WTC11 (cell line): Measurements from ENCODE around the gene GUCY1B1. TPM values are rescaled to one million over a fixed set of nuclear protein-coding genes. Genes with fewer than 3 reads are reported as not detected.
A peak's percentile ranks its signal among the peaks of the same experiment; 100 is the strongest.

Experiments used
- ATAC-seq: fragments of 200-7000 bp; cut with Tn5 transposase; 2 replicates; pipeline ENCODE4 v1.10.0; 2021; ENCODE audit warnings: mild to moderate bottlenecking, moderate library complexity
- CTCF ChIA-PET: fragments of 300-600 bp; sonication (Branson Sonifier 250); formaldehyde crosslinking; loops from one replicate; lab custom pipeline; 2021; ENCODE audit warnings: antibody characterized with exemption; lab: Charles Lee
- POLR2A ChIA-PET: fragments of 350-600 bp; sonication (Branson Sonifier 250); formaldehyde crosslinking; loops from one replicate; lab custom pipeline; 2021; ENCODE audit warnings: antibody characterized with exemption; lab: Charles Lee
- DNase-seq: peaks from one replicate; pipeline ENCODE4 v3.0.0; 2021; ENCODE audit warnings: low spot score
- H3K27ac Mint-ChIP-seq: 2 replicates; pipeline ENCODE4 v1.8.0; 2021; ENCODE audit warnings: mixed read lengths
- H3K27me3 Mint-ChIP-seq: 2 replicates; pipeline ENCODE4 v1.8.0; 2021; ENCODE audit warnings: low read depth, mild to moderate bottlenecking, moderate library complexity, mixed read lengths
- H3K36me3 Mint-ChIP-seq: 2 replicates; pipeline ENCODE4 v1.8.0; 2021; ENCODE audit warnings: mixed read lengths
- H3K4me1 Mint-ChIP-seq: 2 replicates; pipeline ENCODE4 v1.8.0; 2022; ENCODE audit warnings: mixed read lengths
- H3K4me3 Mint-ChIP-seq: 2 replicates; pipeline ENCODE4 v1.8.0; 2021; ENCODE audit warnings: mild to moderate bottlenecking, moderate library complexity, mixed read lengths
- H3K9me3 Mint-ChIP-seq: 2 replicates; pipeline ENCODE4 v1.8.0; 2021; ENCODE audit warnings: mixed read lengths
- ATF2 ChIP-seq: sonication (generic); formaldehyde crosslinking; IDR thresholded peaks from 2 replicates; pipeline ENCODE4 v1.8.1; 2022; ENCODE audit warnings: low read depth, missing genetic modification reagents, borderline replicate concordance
- CREB1 ChIP-seq: sonication (generic); formaldehyde crosslinking; IDR thresholded peaks from 2 replicates; pipeline ENCODE4 v1.8.0; 2023; ENCODE audit warnings: mild to moderate bottlenecking, missing genetic modification reagents
- CTCF ChIP-seq: fragments of 200-600 bp; IDR thresholded peaks from 2 replicates; pipeline ENCODE4 v1.8.0; 2022; ENCODE audit warnings: antibody characterized with exemption
- E2F4 ChIP-seq: sonication (generic); formaldehyde crosslinking; IDR thresholded peaks from 2 replicates; pipeline ENCODE4 v1.8.1; 2022; ENCODE audit warnings: low read depth, mild to moderate bottlenecking, moderate library complexity, missing genetic modification reagents, borderline replicate concordance
- ELF4 ChIP-seq: sonication (generic); formaldehyde crosslinking; IDR thresholded peaks from 2 replicates; pipeline ENCODE4 v1.8.1; 2022; ENCODE audit warnings: low read depth, mild to moderate bottlenecking, moderate library complexity, missing genetic modification reagents
- HMGA2 ChIP-seq: fragments of 250-450 bp; sonication (Bioruptor Pico); IDR thresholded peaks from 2 replicates; pipeline ENCODE4 v1.4.0; 2021; ENCODE audit warnings: mild to moderate bottlenecking, moderate library complexity
- MYBL2 ChIP-seq: sonication (generic); formaldehyde crosslinking; IDR thresholded peaks from 2 replicates; pipeline ENCODE4 v1.8.1; 2023; ENCODE audit warnings: mild to moderate bottlenecking, moderate library complexity, missing genetic modification reagents
- PRRX2 ChIP-seq: fragments of 250-450 bp; sonication (Bioruptor Pico); IDR thresholded peaks from 2 replicates; pipeline ENCODE4 v1.8.0; 2021; ENCODE audit warnings: mild to moderate bottlenecking
- SMAD3 ChIP-seq: sonication (generic); formaldehyde crosslinking; IDR thresholded peaks from 2 replicates; pipeline ENCODE4 v1.8.0; 2022; ENCODE audit warnings: missing genetic modification reagents, mild to moderate bottlenecking, borderline replicate concordance
- SP1 ChIP-seq: sonication (generic); formaldehyde crosslinking; conservative IDR thresholded peaks from 2 replicates; pipeline ENCODE4 v1.8.1; 2022; ENCODE audit warnings: missing genetic modification reagents
- TP53 ChIP-seq: sonication (generic); formaldehyde crosslinking; IDR thresholded peaks from 2 replicates; pipeline ENCODE4 v1.8.1; 2023; ENCODE audit warnings: mild to moderate bottlenecking, missing genetic modification reagents
- ZNF138 ChIP-seq: sonication (generic); formaldehyde crosslinking; conservative IDR thresholded peaks from 2 replicates; pipeline ENCODE4 v1.8.1; 2022; ENCODE audit warnings: mild to moderate bottlenecking, moderate library complexity, missing genetic modification reagents
- ZNF263 ChIP-seq: sonication (generic); formaldehyde crosslinking; IDR thresholded peaks from 2 replicates; pipeline ENCODE4 v1.8.1; 2022; ENCODE audit warnings: low read depth, mild to moderate bottlenecking, moderate library complexity, missing genetic modification reagents
- ZNF671 ChIP-seq: fragments of 250-450 bp; sonication (Bioruptor Pico); IDR thresholded peaks from 2 replicates; pipeline ENCODE4 v1.8.0; 2021; ENCODE audit warnings: mild to moderate bottlenecking
- total RNA-seq: library from RNA; stranded (reverse); gene quantifications from 3 replicates; pipeline ENCODE4 v1.2.3, GENCODE V29; 2021
- TF ChIP-seq, protein P1 (sequence below): sonication (generic); formaldehyde crosslinking; IDR thresholded peaks from 2 replicates; pipeline ENCODE4 v1.8.0; 2023; ENCODE audit warnings: missing genetic modification reagents

The GUCY1B1 gene
- total RNA-seq, 1 experiment from 2014 or later, result 12.7 TPM

DNA sequence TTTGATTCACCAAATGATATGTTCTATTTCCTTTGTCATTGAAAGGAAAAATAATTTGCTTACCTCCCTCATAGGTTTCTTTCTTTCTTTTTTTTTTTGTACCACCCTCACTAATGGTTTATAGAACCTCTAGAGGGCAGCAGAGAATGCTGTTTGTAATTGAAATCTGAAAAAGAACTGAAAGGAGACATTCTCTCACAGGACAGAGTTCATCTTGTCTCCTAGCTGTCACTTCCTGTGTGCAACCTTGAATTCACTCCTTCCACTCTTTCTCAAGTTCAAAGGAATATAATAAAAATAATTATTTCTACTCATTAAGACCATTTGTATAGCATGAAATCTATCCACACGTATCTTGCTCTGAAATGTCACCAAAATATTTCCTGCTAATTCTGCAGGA is 51.0 kb downstream of the GUCY1B1 start:
- Mint-ChIP-seq H3K4me3 (no peak overlapping the region), H3K4me1 (peaks cover 4% of the 10 kb centered on the region; the same call in 1 of the 2 replicates), H3K27ac (no peak overlapping the region), H3K9me3 (no peaks in the 10 kb centered on the region), H3K36me3 (no peaks in the 10 kb centered on the region), H3K27me3 (no peaks in the 10 kb centered on the region)
- ATAC-seq (peak; percentile 80), DNase-seq (no peak)
- TF ChIP-seq CTCF (peak; percentile 31), CREB1 (CRISPR knock-in tag) (no peak)
- POLR2A ChIA-PET, result interaction anchor here (0.7 to 1.2 kb wide), 2 partner anchors 144 to 312 kb away, joined by 3 read pairs; partner anchors contain the start of gene CTSO
- CTCF ChIA-PET, result interaction anchor here (0.6 to 2.7 kb wide), 6 partner anchors 14 to 166 kb away, joined by 3 to 36 read pairs (median 4); partner anchors contain the start of gene CTSO

DNA sequence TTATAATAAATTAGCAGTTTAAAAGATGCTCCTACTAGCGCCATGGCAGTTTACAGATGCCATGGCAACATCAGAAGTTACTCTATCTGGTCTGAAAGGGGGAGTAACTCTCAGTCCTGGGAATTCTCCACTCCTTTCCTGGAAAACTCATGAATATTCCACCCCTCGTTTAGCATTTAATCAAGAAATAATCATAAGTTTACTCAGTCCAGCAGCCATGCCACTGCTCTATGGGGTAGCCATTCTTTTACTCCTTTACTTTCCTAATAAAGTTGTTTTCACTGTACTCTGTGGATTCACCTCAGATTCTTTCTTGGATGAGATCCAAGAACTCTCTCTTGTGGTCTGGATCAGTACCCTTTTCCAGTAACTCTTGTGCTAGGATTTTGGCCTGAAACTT is 52.3 kb downstream of the GUCY1B1 start:
- ChIA-PET CTCF (interaction anchor here (1.2 to 2.7 kb wide), 2 partner anchors 140 to 142 kb away, joined by 6 to 36 read pairs; partner anchors contain the start of gene CTSO), POLR2A (no interaction called here)
- H3K4me1 Mint-ChIP-seq, result peaks cover 4% of the 10 kb centered on the region; the same call in 1 of the 2 replicates
- H3K27ac Mint-ChIP-seq, result no peak overlapping the region
- H3K27me3 Mint-ChIP-seq, result 0 out of 2 replicates have a peak, but pooled peaks cover 3% of the 10 kb centered on the region
- TF ChIP-seq E2F4 (CRISPR knock-in tag) (no peak), HMGA2 (CRISPR knock-in tag) (no peak), ATF2 (CRISPR knock-in tag) (no peak), ELF4 (CRISPR knock-in tag) (no peak)
- TF ChIP-seq, protein P1, sequence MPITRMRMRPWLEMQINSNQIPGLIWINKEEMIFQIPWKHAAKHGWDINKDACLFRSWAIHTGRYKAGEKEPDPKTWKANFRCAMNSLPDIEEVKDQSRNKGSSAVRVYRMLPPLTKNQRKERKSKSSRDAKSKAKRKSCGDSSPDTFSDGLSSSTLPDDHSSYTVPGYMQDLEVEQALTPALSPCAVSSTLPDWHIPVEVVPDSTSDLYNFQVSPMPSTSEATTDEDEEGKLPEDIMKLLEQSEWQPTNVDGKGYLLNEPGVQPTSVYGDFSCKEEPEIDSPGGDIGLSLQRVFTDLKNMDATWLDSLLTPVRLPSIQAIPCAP (CRISPR knock-in tag), result no peak
- no peaks in the 10 kb centered on the region for H3K36me3 Mint-ChIP-seq
- H3K9me3 Mint-ChIP-seq, result no peaks in the 10 kb centered on the region
- no peak for DNase-seq
- no peak for ATAC-seq
- H3K4me3 Mint-ChIP-seq, result no peak overlapping the region

GRCh38 chr4:155818639-155819038 is 59.8 kb downstream of the GUCY1B1 start:
- ATAC-seq (no peak), DNase-seq (no peak)
- Mint-ChIP-seq H3K27ac (no peak overlapping the region; the same call in 1 of the 2 replicates), H3K4me1 (peaks cover 20% of the 10 kb centered on the region), H3K36me3 (no peaks in the 10 kb centered on the region), H3K4me3 (no peak overlapping the region), H3K27me3 (0 out of 2 replicates have a peak, but pooled peaks cover 3% of the 10 kb centered on the region), H3K9me3 (no peaks in the 10 kb centered on the region)
- ChIA-PET CTCF (interaction anchor here (1.9 kb wide), 1 partner anchor 135 kb away, joined by 11 read pairs; the partner anchor contains the start of gene CTSO), POLR2A (no interaction called here)
- no peak for TF ChIP-seq TP53 (CRISPR knock-in tag)
- TF ChIP-seq ZNF671, result no peak
- TF ChIP-seq MYBL2 (CRISPR knock-in tag), result no peak
- TF ChIP-seq ZNF138, result no peak
- TF ChIP-seq SP1, result no peak
- TF ChIP-seq ELF4 (CRISPR knock-in tag), result no peak
- TF ChIP-seq ATF2 (CRISPR knock-in tag), result no peak
- TF ChIP-seq PRRX2 (CRISPR knock-in tag), result no peak
- no peak for TF ChIP-seq SMAD3
- TF ChIP-seq ZNF263 (CRISPR knock-in tag), result no peak
